HG03196 (cell line): ENCODE results near the gene SRGAP3.

Experiments used
- ATAC-seq: cut with Tn5 transposase; IDR thresholded peaks from one replicate; pipeline ENCODE4 v1.9.1; 2021; ENCODE audit not compliant: unreplicated experiment

The SRGAP3 gene

GRCh38 chr3:9026320-9027045 is 223.0 kb downstream of the SRGAP3 start:
- no peak for ATAC-seq

- ATAC-seq, result no peak
Measured at GRCh38 chr3:9024341-9024740, 225.1 kb downstream of the SRGAP3 start.

DNA sequence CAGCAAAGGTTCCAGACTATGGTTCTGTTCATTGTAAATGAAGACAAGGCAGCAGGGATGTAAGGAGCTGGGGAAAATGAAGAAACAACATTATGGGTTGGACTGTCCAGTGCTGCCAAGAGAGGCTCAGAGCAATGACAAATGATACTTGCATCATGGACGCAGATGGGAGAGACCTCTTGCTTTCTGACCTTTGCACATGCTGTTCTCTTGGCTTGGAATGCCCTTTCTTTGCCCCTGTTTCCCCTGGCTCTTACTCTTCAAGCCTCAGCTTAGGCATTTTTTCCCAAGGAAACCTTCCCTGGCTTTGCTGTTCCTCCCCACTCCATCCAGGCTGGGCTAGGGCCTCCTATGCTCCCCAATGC is 226.2 kb downstream of the SRGAP3 start:
- ATAC-seq, result no peak

GRCh38 chr3:9022305-9023225 is 226.9 kb downstream of the SRGAP3 start:
- ATAC-seq, result no peak

DNA sequence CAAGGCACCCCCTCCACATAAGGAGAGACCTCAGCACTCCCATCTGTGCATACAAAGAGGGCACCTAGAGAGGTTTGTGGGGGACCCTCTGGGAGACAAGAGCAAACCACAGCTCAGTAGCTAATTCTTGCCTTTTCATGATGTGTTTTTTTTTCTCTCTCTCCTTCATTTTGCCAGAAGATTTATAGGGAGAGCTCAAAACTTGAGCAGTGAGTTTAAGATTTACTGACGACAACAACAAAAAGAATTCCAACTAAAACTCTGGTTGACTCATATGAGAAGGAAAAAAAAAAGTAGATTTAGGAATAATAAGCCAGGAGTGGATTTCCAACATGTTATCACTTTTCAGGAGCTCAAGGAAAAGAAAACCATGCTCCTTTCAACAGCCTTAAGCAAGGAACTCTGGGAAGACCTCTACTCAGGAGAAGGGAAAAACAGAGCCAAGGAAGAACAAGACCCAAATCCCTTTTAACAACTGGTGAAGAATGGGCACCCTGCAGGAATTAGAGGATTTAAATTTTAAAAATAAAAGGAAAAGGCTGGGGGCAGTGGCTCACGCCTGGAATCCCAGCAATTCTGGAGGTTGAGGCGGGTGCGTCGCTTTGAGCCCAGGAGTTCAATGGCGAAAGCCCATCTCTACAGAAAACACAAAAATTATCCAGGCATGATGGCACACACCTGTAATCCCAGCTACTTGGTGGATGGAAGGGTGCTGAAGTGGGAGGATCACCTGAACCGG is 228.0 kb downstream of the SRGAP3 start:
- no peak for ATAC-seq

GRCh38 chr3:9020426-9020825 is 229.0 kb downstream of the SRGAP3 start:
- no peak for ATAC-seq

- no peak for ATAC-seq
Measured at GRCh38 chr3:9019259-9019961, 230.0 kb downstream of the SRGAP3 start.

DNA sequence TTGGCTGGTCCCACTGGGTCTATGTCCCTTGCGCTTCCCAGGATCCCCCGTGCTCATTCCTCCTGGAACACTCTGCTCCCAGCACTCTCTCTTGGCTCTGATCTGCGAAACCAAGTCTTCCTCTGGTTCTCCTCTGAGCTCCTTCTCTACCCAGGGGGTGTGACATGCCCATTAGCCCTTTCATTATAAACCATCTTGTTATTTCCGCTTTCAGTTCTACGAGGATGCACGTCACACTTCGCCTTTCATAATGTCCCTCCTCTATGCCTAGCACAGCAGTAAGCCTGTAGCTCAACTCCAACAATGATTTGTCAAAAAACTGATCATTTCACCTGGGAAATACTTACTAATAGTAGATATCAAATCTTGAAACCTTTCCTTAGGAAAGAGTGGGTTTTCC is 234.2 kb downstream of the SRGAP3 start:
- no peak for ATAC-seq

GRCh38 chr3:9013782-9014563 is 235.5 kb downstream of the SRGAP3 start:
- ATAC-seq, result no peak

GRCh38 chr3:9012521-9012920 is 236.9 kb downstream of the SRGAP3 start:
- no peak for ATAC-seq

DNA sequence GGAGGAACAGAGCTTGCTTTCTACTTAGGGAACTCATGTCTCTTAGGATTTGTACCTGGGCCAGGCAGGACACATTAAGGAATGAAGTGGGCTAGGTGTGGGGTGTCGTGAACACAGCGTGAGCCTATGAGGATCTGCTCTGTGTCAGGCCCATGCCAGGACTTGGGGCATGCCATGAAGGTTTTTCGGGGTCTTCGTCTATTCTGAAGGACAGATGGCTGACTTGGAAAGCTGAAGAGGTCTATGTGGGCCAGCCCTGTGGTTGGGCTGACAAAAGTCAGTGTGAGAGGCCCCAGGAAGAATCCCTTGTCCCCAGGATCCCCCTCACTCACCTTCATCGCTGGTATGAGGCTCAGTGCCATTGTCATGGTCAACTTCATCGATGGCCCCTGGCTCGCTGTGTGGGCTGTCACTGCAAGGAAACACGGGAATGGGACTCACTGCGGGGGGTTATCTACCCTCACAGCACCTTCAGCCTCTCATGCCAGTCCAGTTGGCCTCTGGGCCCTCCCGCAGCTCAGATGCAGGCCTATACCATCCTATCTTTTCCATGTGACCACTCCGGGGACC is 239.4 kb downstream of the SRGAP3 start:
- ATAC-seq, result no peak

GRCh38 chr3:9008550-9009255 is 240.7 kb downstream of the SRGAP3 start:
- no peak for ATAC-seq

DNA sequence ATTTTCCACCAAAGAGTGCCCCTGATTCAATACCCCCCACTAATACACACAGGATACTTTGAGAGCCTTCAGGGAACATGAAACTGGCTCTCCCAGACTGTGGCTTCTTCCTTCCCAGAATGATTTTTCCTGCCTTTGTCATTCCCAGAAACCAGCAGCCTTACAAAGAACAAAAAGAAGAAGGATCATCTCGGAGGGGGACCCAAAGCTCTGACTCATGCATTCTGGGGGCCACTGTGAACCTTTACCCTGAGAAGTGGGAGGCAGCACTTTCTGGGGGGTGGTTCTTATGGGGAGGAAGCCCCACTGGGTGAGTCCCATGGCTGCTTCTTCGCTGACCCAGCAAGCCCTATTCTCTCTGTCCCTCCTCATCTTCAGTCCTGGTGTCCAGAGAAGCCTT is 241.5 kb downstream of the SRGAP3 start:
- no peak for ATAC-seq

DNA sequence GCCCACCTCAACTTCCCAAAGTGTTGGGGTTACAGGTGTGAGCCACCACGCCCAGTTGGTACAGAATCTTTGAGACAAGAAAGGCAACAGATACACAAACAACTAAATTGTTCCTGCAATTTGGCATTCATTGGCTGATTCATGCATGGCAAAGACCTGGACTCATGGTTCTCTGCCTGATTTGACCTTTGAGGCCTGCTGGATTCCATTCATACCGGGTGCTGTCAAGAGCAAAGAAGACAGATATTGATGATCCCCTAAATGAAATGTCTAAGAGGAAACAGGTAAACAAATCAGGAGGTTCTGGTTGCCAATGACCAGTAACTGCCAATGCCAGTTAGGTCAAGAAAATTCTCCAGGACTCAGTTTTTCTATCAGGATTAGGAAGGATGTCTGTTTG is 242.2 kb downstream of the SRGAP3 start:
- no peak for ATAC-seq

DNA sequence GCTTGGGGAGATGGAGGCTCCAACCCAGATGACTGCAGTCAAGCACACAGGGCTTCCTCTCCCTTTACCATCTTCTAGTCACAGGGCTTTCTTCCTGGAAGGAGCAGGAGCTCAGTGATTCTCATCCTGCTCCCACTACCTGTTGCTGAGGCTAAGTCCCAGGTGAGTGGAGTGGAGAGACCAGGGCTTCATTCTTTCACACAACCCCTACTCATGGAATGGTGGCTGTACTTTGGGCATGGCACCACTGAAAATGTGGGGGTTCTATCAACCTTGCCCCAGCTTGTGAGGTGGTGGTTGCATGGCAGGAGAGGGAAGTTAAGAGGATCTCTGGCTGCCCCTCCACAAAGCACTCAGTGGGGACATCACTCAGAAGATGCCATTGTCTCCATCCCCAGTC is 249.4 kb downstream of the SRGAP3 start:
- no peak for ATAC-seq

GRCh38 chr3:8997151-8997550 is 252.3 kb downstream of the SRGAP3 start:
- ATAC-seq, result no peak

- no peak for ATAC-seq
Measured at GRCh38 chr3:8996681-8997121, 252.7 kb downstream of the SRGAP3 start.

GRCh38 chr3:8996216-8996615 is 253.2 kb downstream of the SRGAP3 start:
- ATAC-seq, result no peak

DNA sequence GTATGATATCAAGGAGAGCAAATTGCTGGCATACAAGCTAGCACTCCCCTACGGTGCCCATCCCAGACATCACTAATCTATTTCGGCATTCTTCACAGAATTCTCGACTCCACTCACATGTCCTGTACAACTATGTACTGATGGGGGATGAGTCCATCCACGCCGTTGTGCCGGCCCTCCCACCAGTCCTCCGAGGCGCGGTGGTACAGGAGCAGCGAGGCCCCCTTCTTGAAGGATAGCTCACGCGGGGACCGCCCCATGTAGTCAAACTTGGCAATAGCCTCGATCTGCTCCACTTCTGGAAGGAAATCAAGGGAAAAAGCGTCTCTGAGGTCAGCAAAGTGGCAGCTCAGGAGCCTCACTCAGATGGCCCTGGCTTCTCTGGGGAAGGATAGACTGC is 255.2 kb downstream of the SRGAP3 start:
- ATAC-seq, result no peak
